HepG2 (cell line): ENCODE measurements around the gene APIP. TPM values are rescaled to one million over a fixed set of nuclear protein-coding genes. Genes with fewer than 3 reads are reported as not detected.

Experiments
- ATAC-seq: fragments of 200-7000 bp; cut with Tn5 transposase; 3 replicates; pipeline ENCODE4 v1.9.1; 2020; ENCODE audit warnings: mild to moderate bottlenecking, moderate library complexity
- BruUV-seq: library from RNA; stranded (reverse); fragments of 400-500 nt; replicated peaks from 2 replicates; lab custom pipeline; 2021; lab: Mats Ljungman, UMichigan
- CTCF ChIA-PET: fragments of 300-600 bp; formaldehyde crosslinking; extraction: SDS; loops from one replicate; lab custom pipeline; 2021; ENCODE audit warnings: low total read pairs, inconsistent platforms, low intra/inter-chr PET ratio; lab: Yijun Ruan, JAX
- POLR2A ChIA-PET: fragments of 350-600 bp; sonication (Branson Sonifier 250); formaldehyde crosslinking; loops from one replicate; lab custom pipeline; 2020; ENCODE audit warnings: antibody characterized with exemption, inconsistent platforms; lab: Yijun Ruan, JAX
- DNase-seq: peaks from one replicate; pipeline ENCODE4 v3.0.0-alpha.2; 2015; ENCODE audit warnings: low spot score
- FAIRE-seq: peaks from 3 replicates; lab custom pipeline; 2011; peaks lifted over from hg19 to GRCh38; lab: Jason Lieb, UNC
- H2AFZ ChIP-seq: one replicate; pipeline ENCODE4 v1.6.1; 2011; ENCODE audit warnings: low read length, inconsistent platforms
- H3K27ac ChIP-seq: fragments of 300-600 bp; 3 replicates; pipeline ENCODE4 v1.8.0; 2011; ENCODE audit warnings: mixed run types, mild to moderate bottlenecking, mixed read lengths, low read length, inconsistent platforms; ENCODE audit not compliant: insufficient read depth; ENCODE audit errors: extremely low read length
- H3K27me3 ChIP-seq, 2 experiments: fragments of 200-600 bp in 1 of 2; 2 replicates in 1 of 2; 3 replicates in 1 of 2; pipeline versions ENCODE4 v1.6.0 to v1.8.0; 2011; ENCODE audit warnings: low read length in 2 of 2, mild to moderate bottlenecking in 2 of 2, moderate library complexity in 2 of 2, inconsistent platforms in 1 of 2; ENCODE audit not compliant: insufficient read depth in 2 of 2, control insufficient read depth in 1 of 2
- H3K36me3 ChIP-seq, 2 experiments: fragments of 200-600 bp in 1 of 2; replicated peaks in 1 of 2; 2 replicates in 1 of 2; 3 replicates in 1 of 2; pipeline versions ENCODE4 v1.5.1 to v1.8.0; 2011; ENCODE audit warnings: low read length in 2 of 2, inconsistent platforms in 1 of 2; ENCODE audit not compliant: insufficient read depth in 2 of 2, control insufficient read depth in 1 of 2
- H3K4me1 ChIP-seq: 2 replicates; pipeline ENCODE4 v1.5.1; 2012; ENCODE audit warnings: low read length, inconsistent platforms; ENCODE audit not compliant: insufficient read depth
- H3K4me2 ChIP-seq: 2 replicates; pipeline ENCODE4 v1.6.0; 2011; ENCODE audit warnings: low read depth, low read length, inconsistent platforms
- H3K4me3 ChIP-seq, 3 experiments: fragments of 200-600 bp in 1 of 3; sonication (generic), shearing (Covaris generic) in 1 of 3; replicated peaks in 1 of 3; 2 replicates each; pipeline ENCODE4 v1.5.1; 2011 to 2016; ENCODE audit warnings: low read length in 3 of 3, inconsistent platforms in 2 of 3, low read depth in 2 of 3, mild to moderate bottlenecking in 2 of 3, control low read depth in 1 of 3, mixed read lengths in 1 of 3; ENCODE audit not compliant: insufficient read depth in 1 of 3
- H3K79me2 ChIP-seq: one replicate; pipeline ENCODE4 v1.6.1; 2011; ENCODE audit warnings: low read length, inconsistent platforms; ENCODE audit not compliant: insufficient read depth
- H3K9ac ChIP-seq: 2 replicates; pipeline ENCODE4 v1.6.0; 2011; ENCODE audit warnings: mild to moderate bottlenecking, low read depth, low read length, inconsistent platforms; ENCODE audit not compliant: insufficient read depth
- H3K9me3 ChIP-seq: 2 replicates; pipeline ENCODE4 v1.5.1; 2012; ENCODE audit warnings: mild to moderate bottlenecking, low read length
- H4K20me1 ChIP-seq: 2 replicates; pipeline ENCODE4 v1.6.0; 2011; ENCODE audit warnings: inconsistent platforms, mild to moderate bottlenecking, low read length, moderate library complexity; ENCODE audit not compliant: insufficient read depth
- ARID5B ChIP-seq: IDR thresholded peaks from 2 replicates; pipeline ENCODE4 v1.4.0; 2020; ENCODE audit warnings: mild to moderate bottlenecking, missing genetic modification reagents
- NFAT5 ChIP-seq: sonication (generic); formaldehyde crosslinking; IDR thresholded peaks from 2 replicates; pipeline ENCODE4 v1.4.0; 2020; ENCODE audit warnings: missing genetic modification reagents
- PHF21A ChIP-seq: sonication (generic); formaldehyde crosslinking; IDR thresholded peaks from 2 replicates; pipeline ENCODE4 v1.5.0; 2020; ENCODE audit warnings: mild to moderate bottlenecking, missing genetic modification reagents
- TFAP4 ChIP-seq: sonication (generic); IDR thresholded peaks from 2 replicates; pipeline ENCODE4 v1.6.1; 2016; ENCODE audit warnings: low read depth, borderline replicate concordance
- ZFP36L2 ChIP-seq: sonication (generic); formaldehyde crosslinking; IDR thresholded peaks from 2 replicates; pipeline ENCODE4 v1.4.0; 2020; ENCODE audit warnings: missing genetic modification reagents
- ZNF615 ChIP-seq: sonication (generic); formaldehyde crosslinking; IDR thresholded peaks from 2 replicates; pipeline ENCODE4 v1.5.0; 2020; ENCODE audit warnings: mild to moderate bottlenecking, missing genetic modification reagents, borderline replicate concordance
- WGBS: methylation state at CpG from one replicate; pipeline ENCODE4 v1.1.6; 2017; ENCODE audit warnings: low lambda C conversion rate; 5-methylcytosine and 5-hydroxymethylcytosine counted together
- in situ Hi-C: cut with HindIII; loops from 2 replicates; pipeline ENCODE4 v1.10.0; 2017; ENCODE audit warnings: low pct_unique_long_range_greater_than_20kb; ENCODE audit not compliant: extremely low pct_ligation_motif_present
- intact Hi-C: fragments of 100-400 bp; cut with micrococcal nuclease; formaldehyde crosslinking; loops from one replicate; pipeline ENCODE4 v1.10.0; 2022; ENCODE audit not compliant: unreplicated experiment
- polyA plus RNA-seq, 8 experiments: library from polyadenylated mRNA; depleted of rRNA in 3 of 8; stranded (reverse) in 7 of 8; unstranded in 1 of 8; fragments of >200 nt; fragmentation: Illumina TruSeq in 4 of 8; extraction: Trizol in 4 of 8; gene quantifications; 2 replicates each; pipeline versions ENCODE4 v1.2.1 to v1.2.3, GENCODE V29; 2011 to 2016; ENCODE audit warnings: low read depth in 4 of 8, missing spikeins in 1 of 8, mixed read lengths in 1 of 8; ENCODE audit not compliant: insufficient read depth in 1 of 8
- total RNA-seq, 5 experiments: library from RNA; depleted of rRNA; stranded (reverse); fragments of >200 nt; fragmentation: Illumina TruSeq; extraction: Trizol; gene quantifications; 2 replicates each; pipeline ENCODE4 v1.2.3, GENCODE V29; 2016; ENCODE audit warnings: low read depth in 1 of 5

APIP gene
- total and polyA plus RNA-seq, 2 of the 13 experiments (the other 11 are each of a cell fraction or from before 2014, with no cell fraction given) = 16.9 to 31.0 TPM

GRCh38 chr11:34957206-34957605 is 41.0 kb upstream of the APIP start:
- in situ Hi-C loops = no loop called here
- ChIA-PET POLR2A (no interaction called here), CTCF (no interaction called here)
- peaks cover 2% of the 10 kb centered on the region; the same call in 1 of the 2 replicates for H4K20me1 ChIP-seq
- H3K4me3 ChIP-seq = no peak overlapping the region
- no peak overlapping the region for H3K9ac ChIP-seq
- ATAC-seq (no peak), FAIRE-seq (no peak)
- TF ChIP-seq TFAP4 = no peak
- no peak for TF ChIP-seq NFAT5 (CRISPR knock-in tag)
- no peak for TF ChIP-seq PHF21A (CRISPR knock-in tag)
- no peak for TF ChIP-seq ZFP36L2 (CRISPR knock-in tag)
- no peak for TF ChIP-seq ARID5B (CRISPR knock-in tag)
- TF ChIP-seq ZNF615 = no peak
- TF ChIP-seq, all 625 proteins: peak for 0
- no TSS peak for BruUV-seq
- H3K9me3 ChIP-seq = no peaks in the 10 kb centered on the region
- H3K4me2 ChIP-seq = no peak overlapping the region
- peaks cover 4 to 39% of the 10 kb centered on the region in 2 experiments; a peak in 4 of 5 replicates for H3K36me3 ChIP-seq
- WGBS = over 99% methylated on average over 5 of the region's 5 CpGs
- no peak overlapping the region for H2AFZ ChIP-seq
- intact Hi-C loops = no loop called here
- peaks cover 3% of the 10 kb centered on the region for H3K79me2 ChIP-seq
- H3K27ac ChIP-seq = no peak overlapping the region
- no peaks in the 10 kb centered on the region for H3K4me1 ChIP-seq
- H3K27me3 ChIP-seq = no peaks in the 10 kb centered on the region
- no peak for DNase-seq
